ENCODE results near the gene BAMBI. TPM values are rescaled to one million over a fixed set of nuclear protein-coding genes. Genes with fewer than 3 reads are reported as not detected.
"Not testable (repeated sequence)": the region's sequence is repeated elsewhere in the genome, so short reads cannot be mapped to it uniquely, and the experiment has no call there.

Gene BAMBI
- total RNA-seq, 1 donor from 2014 or later, result 217 TPM

DNA sequence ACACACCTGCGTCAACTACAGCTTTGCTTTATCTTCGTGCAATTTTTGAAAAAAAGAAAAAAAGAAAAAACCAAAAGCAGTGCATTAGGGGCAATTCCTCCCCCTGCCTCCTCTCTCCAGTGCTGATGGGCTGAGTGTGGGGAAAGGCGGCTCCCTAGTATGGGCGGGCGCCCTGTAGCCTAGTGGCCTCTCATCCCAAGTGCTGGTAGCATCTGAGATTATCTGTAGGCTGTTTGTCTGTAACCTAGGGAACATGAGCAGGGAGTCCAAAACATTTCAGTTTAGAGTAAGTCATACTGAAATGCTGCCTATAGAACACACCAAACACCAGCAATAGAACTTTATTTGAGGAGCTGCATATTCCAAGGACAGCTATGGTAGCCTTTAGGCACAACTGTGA lies 24.6 kb upstream of the BAMBI start:
- Mint-ChIP-seq H3K27ac (no peak overlapping the region), H3K36me3 (peaks cover 2% of the 10 kb centered on the region), H3K27me3 (ENCODE audit: low read depth) (no peaks in the 10 kb centered on the region), H3K4me1 (peaks cover 5% of the 10 kb centered on the region), H3K9me3 (peaks cover 9% of the 10 kb centered on the region), H3K4me3 (no peak overlapping the region)
- no peak for TF ChIP-seq CTCF (IDR thresholded peaks at IDR 0.05; ENCODE audit: unreplicated experiment)
- DNase-seq (ENCODE audit: low spot score in 2 of 2, unreplicated experiment in 2 of 2), result no peak

DNA sequence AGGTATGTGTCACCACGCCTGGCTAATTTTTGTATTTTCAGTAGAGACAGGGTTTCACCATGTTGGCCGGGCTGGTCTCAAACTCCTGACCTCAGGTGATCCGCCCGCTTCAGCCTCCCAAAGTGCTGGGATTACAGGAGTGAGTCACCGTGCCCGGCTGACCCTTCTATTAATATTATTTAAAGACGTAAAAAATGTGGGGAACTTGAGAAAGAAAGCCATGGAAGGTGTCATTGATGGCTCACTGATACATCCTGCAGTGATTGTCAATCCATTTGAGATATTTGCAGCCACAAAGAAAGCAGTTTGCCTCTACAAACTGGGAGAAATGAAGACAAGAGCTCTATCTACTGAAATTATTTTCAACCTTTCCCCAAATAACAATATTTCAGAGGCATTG lies 18.5 kb upstream of the BAMBI start:
- not testable (repeated sequence) for H3K27me3 Mint-ChIP-seq (ENCODE audit: low read depth); H3K4me3 Mint-ChIP-seq; H3K36me3 Mint-ChIP-seq; H3K9me3 Mint-ChIP-seq; DNase-seq (ENCODE audit: low spot score in 2 of 2, unreplicated experiment in 2 of 2)
- peaks cover 32% of the 10 kb centered on the region for H3K4me1 Mint-ChIP-seq
- H3K27ac Mint-ChIP-seq, result peak overlapping the region; percentile 81

GRCh38 chr10:28661035-28661434 lies 16.3 kb upstream of the BAMBI start:
- H3K36me3 Mint-ChIP-seq, result no peaks in the 10 kb centered on the region
- H3K4me3 Mint-ChIP-seq, result no peak overlapping the region
- no peaks in the 10 kb centered on the region for H3K27me3 Mint-ChIP-seq (ENCODE audit: low read depth)
- H3K9me3 Mint-ChIP-seq, result no peaks in the 10 kb centered on the region
- TF ChIP-seq CTCF (IDR thresholded peaks at IDR 0.05; ENCODE audit: unreplicated experiment), result no peak
- peaks cover 47% of the 10 kb centered on the region for H3K4me1 Mint-ChIP-seq
- no peak for DNase-seq (ENCODE audit: low spot score in 2 of 2, unreplicated experiment in 2 of 2)
- peak overlapping the region; percentile 56 for H3K27ac Mint-ChIP-seq

GRCh38 chr10:28663576-28664368 lies 13.5 kb upstream of the BAMBI start:
- peak; percentile 82 for TF ChIP-seq CTCF (IDR thresholded peaks at IDR 0.05; ENCODE audit: unreplicated experiment)
- peak overlapping the region; percentile 84 for H3K27ac Mint-ChIP-seq
- no peak overlapping the region for H3K4me3 Mint-ChIP-seq
- no peaks in the 10 kb centered on the region for H3K27me3 Mint-ChIP-seq (ENCODE audit: low read depth)
- no peaks in the 10 kb centered on the region for H3K9me3 Mint-ChIP-seq
- H3K36me3 Mint-ChIP-seq, result no peaks in the 10 kb centered on the region
- peak; percentile 65 to 81 for DNase-seq (ENCODE audit: low spot score in 2 of 2, unreplicated experiment in 2 of 2)
- H3K4me1 Mint-ChIP-seq, result peaks cover 70% of the 10 kb centered on the region

GRCh38 chr10:28664369-28664740 lies 13.0 kb upstream of the BAMBI start:
- no peak for DNase-seq (ENCODE audit: low spot score in 2 of 2, unreplicated experiment in 2 of 2)
- H3K27ac Mint-ChIP-seq, result peak overlapping the region; percentile 67
- H3K4me3 Mint-ChIP-seq, result no peak overlapping the region
- peaks cover 70% of the 10 kb centered on the region for H3K4me1 Mint-ChIP-seq
- H3K36me3 Mint-ChIP-seq, result no peaks in the 10 kb centered on the region
- H3K27me3 Mint-ChIP-seq (ENCODE audit: low read depth), result no peaks in the 10 kb centered on the region
- H3K9me3 Mint-ChIP-seq, result no peaks in the 10 kb centered on the region
- no peak for TF ChIP-seq CTCF (IDR thresholded peaks at IDR 0.05; ENCODE audit: unreplicated experiment)

DNA sequence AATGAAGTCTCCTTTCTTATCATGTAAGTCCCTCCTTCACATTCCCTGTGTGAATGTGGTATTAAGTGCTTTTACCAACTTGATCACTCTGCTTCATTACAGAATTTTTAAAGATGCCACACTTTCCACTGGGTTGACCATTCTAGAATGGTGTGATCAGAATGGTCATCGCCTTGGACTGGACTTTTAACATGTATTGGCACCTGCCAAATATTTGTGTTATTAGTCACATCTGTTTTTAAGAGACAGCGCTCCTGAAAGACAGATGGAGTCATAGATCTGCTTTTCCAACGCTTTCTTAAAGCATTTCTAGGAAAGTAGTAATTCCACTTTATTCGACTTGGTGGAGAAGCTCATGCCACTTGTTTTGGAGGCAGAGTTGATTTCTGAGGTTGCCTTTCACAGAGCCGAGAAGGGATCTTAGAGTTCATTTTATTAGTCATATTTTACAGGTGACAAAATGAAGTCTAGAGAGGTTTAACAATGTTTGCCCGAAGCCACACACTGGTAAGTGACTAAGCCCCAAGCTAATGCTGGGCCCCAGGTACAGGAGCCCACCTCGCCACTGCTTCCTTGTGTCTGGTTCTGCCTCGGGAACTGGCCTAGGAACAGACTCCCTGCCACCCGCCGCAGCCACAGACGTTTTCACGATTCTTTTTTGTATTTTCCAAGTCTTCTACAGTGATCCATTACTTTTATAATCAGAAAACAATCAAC lies 10.4 kb upstream of the BAMBI start:
- TF ChIP-seq CTCF (IDR thresholded peaks at IDR 0.05; ENCODE audit: unreplicated experiment), result no peak
- Mint-ChIP-seq H3K27ac (peak overlapping the region; percentile 97), H3K4me1 (peaks cover 66% of the 10 kb centered on the region), H3K27me3 (ENCODE audit: low read depth) (no peaks in the 10 kb centered on the region), H3K9me3 (no peaks in the 10 kb centered on the region), H3K4me3 (peak overlapping the region; percentile 43), H3K36me3 (no peaks in the 10 kb centered on the region)
- DNase-seq (ENCODE audit: low spot score in 2 of 2, unreplicated experiment in 2 of 2), result no peak

Measured in mesothelial cell of epicardium (in vitro differentiated cells).